Fibroblast of lung (primary cell): ENCODE measurements around the gene CCL7. TPM values are rescaled to one million over a fixed set of nuclear protein-coding genes. Genes with fewer than 3 reads are reported as not detected.

Source experiments
- DNase-seq, 2 donors: peaks; one replicate each; pipeline versions ENCODE4 v3.0.0 to v3.0.0-alpha.2; 2010; ENCODE audit warnings: low read depth in 2 of 2
- H2AFZ ChIP-seq: 2 replicates; pipeline ENCODE4 v1.5.1; 2012; ENCODE audit warnings: low read length, control low read depth, inconsistent platforms
- H3K27ac ChIP-seq: 2 replicates; pipeline ENCODE4 v1.5.1; 2011; ENCODE audit warnings: low read length, control low read depth; ENCODE audit not compliant: insufficient read depth
- H3K27me3 ChIP-seq: 2 replicates; pipeline ENCODE4 v1.5.1; 2011; ENCODE audit warnings: mild to moderate bottlenecking, low read length; ENCODE audit not compliant: control insufficient read depth, insufficient read depth
- H3K36me3 ChIP-seq: 2 replicates; pipeline ENCODE4 v1.5.1; 2011; ENCODE audit warnings: low read length; ENCODE audit not compliant: control insufficient read depth, insufficient read depth
- H3K4me1 ChIP-seq: 2 replicates; pipeline ENCODE4 v1.5.1; 2011; ENCODE audit warnings: low read length; ENCODE audit not compliant: control insufficient read depth, insufficient read depth; ENCODE audit errors: extremely low read depth
- H3K4me2 ChIP-seq: 2 replicates; pipeline ENCODE4 v1.5.1; 2011; ENCODE audit warnings: low read length, control low read depth; ENCODE audit not compliant: insufficient read depth; ENCODE audit errors: extremely low read depth
- H3K4me3 ChIP-seq, 4 experiments: fragments of 200-600 bp in 1 of 4; sonication (generic) in 1 of 4; replicated peaks in 1 of 4; 2 replicates each; pipeline ENCODE4 v1.5.1; 2011 to 2016; ENCODE audit warnings: low read length in 4 of 4, low read depth in 3 of 4, mild to moderate bottlenecking in 3 of 4, control low read depth in 2 of 4, inconsistent platforms in 1 of 4, mixed read lengths in 1 of 4; ENCODE audit not compliant: insufficient read depth in 1 of 4; ENCODE audit errors: control extremely low read depth in 1 of 4
- H3K79me2 ChIP-seq: 2 replicates; pipeline ENCODE4 v1.5.1; 2012; ENCODE audit warnings: mild to moderate bottlenecking, low read length, inconsistent platforms; ENCODE audit not compliant: control insufficient read depth, insufficient read depth
- H3K9ac ChIP-seq: 2 replicates; pipeline ENCODE4 v1.5.1; 2011; ENCODE audit warnings: mild to moderate bottlenecking, low read length, control low read depth; ENCODE audit not compliant: insufficient read depth
- H3K9me3 ChIP-seq: 2 replicates; pipeline ENCODE4 v1.5.1; 2012; ENCODE audit warnings: low read depth, low read length; ENCODE audit not compliant: control insufficient read depth, insufficient read depth
- H4K20me1 ChIP-seq: 2 replicates; pipeline ENCODE4 v1.5.1; 2011; ENCODE audit warnings: low read length; ENCODE audit not compliant: control insufficient read depth, insufficient read depth; ENCODE audit errors: extremely low read depth
- CTCF ChIP-seq, 2 donors: IDR thresholded peaks in 1 of 2; conservative IDR thresholded peaks in 1 of 2; 1 replicate in 1 of 2; 2 replicates in 1 of 2; pipeline ENCODE4 v1.5.1; 2011 to 2012; ENCODE audit warnings: low read length in 2 of 2, control low read depth in 1 of 2, inconsistent platforms in 1 of 2, low read depth in 1 of 2, mild to moderate bottlenecking in 1 of 2
- EZH2 ChIP-seq: IDR thresholded peaks from 2 replicates; pipeline ENCODE4 v1.5.1; 2012; ENCODE audit warnings: low read length, control low read depth, mild to moderate bottlenecking; ENCODE audit errors: missing control alignments
- polyA plus RNA-seq, 2 donors: library from polyadenylated mRNA; depleted of rRNA in 1 of 2; stranded (reverse) in 1 of 2; unstranded in 1 of 2; fragments of >200 nt; gene quantifications; 2 replicates each; pipeline ENCODE4 v1.2.1, GENCODE V29; 2011 to 2012; ENCODE audit warnings: missing spikeins in 1 of 2
- total RNA-seq: library from RNA; depleted of rRNA; stranded (reverse); fragments of >200 nt; gene quantifications from 2 replicates; pipeline ENCODE4 v1.2.1, GENCODE V29; 2014

The CCL7 gene
- total and polyA plus RNA-seq, 2 donors (not counting 1 experiment from before 2014, with no cell fraction given), result 0.33 to 0.81 TPM

- no peak overlapping the region for H3K9ac ChIP-seq
- H3K79me2 ChIP-seq, result no peaks in the 10 kb centered on the region
- no peak overlapping the region for H2AFZ ChIP-seq
- H3K36me3 ChIP-seq, result no peaks in the 10 kb centered on the region
- no peak for TF ChIP-seq CTCF (conservative IDR thresholded peaks at IDR 0.05 in 1 of 2, IDR thresholded peaks at IDR 0.05 in 1 of 2; ENCODE audit: low read depth in 1 of 2, low read length in 2 of 2)
- peak in 1 of 2 donors; percentile 11 for DNase-seq
- no peaks in the 10 kb centered on the region for H3K27me3 ChIP-seq
- no peaks in the 10 kb centered on the region for H3K9me3 ChIP-seq
- no peak overlapping the region for H3K4me2 ChIP-seq
- no peaks in the 10 kb centered on the region for H4K20me1 ChIP-seq
- no peak overlapping the region for H3K4me3 ChIP-seq
- H3K4me1 ChIP-seq, result peaks cover 12% of the 10 kb centered on the region
- H3K27ac ChIP-seq, result peak overlapping the region; percentile 36
Observed at GRCh38 chr17:34307110-34307509, 37.1 kb downstream of the CCL7 start.

DNA sequence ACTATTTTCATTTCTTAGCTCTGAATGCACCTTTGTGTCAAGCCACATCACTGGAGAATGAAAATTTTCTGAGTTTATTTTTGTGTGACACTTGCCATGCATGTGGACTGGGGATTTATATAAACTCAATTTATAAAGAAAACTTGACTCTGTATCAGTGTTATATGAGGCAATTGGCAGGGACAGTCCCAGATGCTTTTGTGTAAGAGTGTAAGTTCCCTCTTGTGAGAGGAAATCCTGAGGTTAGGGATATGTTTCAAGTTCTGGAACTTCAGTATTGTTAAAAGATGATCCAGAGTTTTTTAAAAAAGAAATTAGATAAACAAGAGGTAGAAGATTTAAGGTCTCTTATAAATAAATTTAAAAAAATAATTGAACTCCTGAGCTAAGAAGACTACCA lies 38.4 kb downstream of the CCL7 start:
- no peak for DNase-seq
- TF ChIP-seq CTCF (conservative IDR thresholded peaks at IDR 0.05 in 1 of 2, IDR thresholded peaks at IDR 0.05 in 1 of 2; ENCODE audit: low read depth in 1 of 2, low read length in 2 of 2), result no peak
- TF ChIP-seq EZH2, result no peak
- H3K4me1 ChIP-seq, result peaks cover 18% of the 10 kb centered on the region

GRCh38 chr17:34311291-34311690 lies 41.3 kb downstream of the CCL7 start:
- no peak overlapping the region for H3K27ac ChIP-seq
- peaks cover 15% of the 10 kb centered on the region for H3K4me1 ChIP-seq
- H3K79me2 ChIP-seq, result no peaks in the 10 kb centered on the region
- H4K20me1 ChIP-seq, result no peaks in the 10 kb centered on the region
- TF ChIP-seq CTCF (conservative IDR thresholded peaks at IDR 0.05 in 1 of 2, IDR thresholded peaks at IDR 0.05 in 1 of 2; ENCODE audit: low read depth in 1 of 2, low read length in 2 of 2) (no peak), EZH2 (no peak)
- H3K9ac ChIP-seq, result no peak overlapping the region
- no peak overlapping the region for H3K4me2 ChIP-seq
- no peaks in the 10 kb centered on the region for H3K9me3 ChIP-seq
- no peak overlapping the region for H2AFZ ChIP-seq
- no peak for DNase-seq
- no peaks in the 10 kb centered on the region for H3K36me3 ChIP-seq
- H3K4me3 ChIP-seq, result no peak overlapping the region
- no peaks in the 10 kb centered on the region for H3K27me3 ChIP-seq

More for the DNA sequence above, 38.4 kb downstream of the CCL7 start:
- H3K36me3 ChIP-seq, result no peaks in the 10 kb centered on the region
- H3K4me3 ChIP-seq, result no peak overlapping the region
- no peak overlapping the region for H2AFZ ChIP-seq
- H3K9ac ChIP-seq, result no peak overlapping the region
- H3K9me3 ChIP-seq, result no peaks in the 10 kb centered on the region
- H4K20me1 ChIP-seq, result no peaks in the 10 kb centered on the region
- H3K4me2 ChIP-seq, result no peak overlapping the region
- H3K27ac ChIP-seq, result no peak overlapping the region
- H3K27me3 ChIP-seq, result no peaks in the 10 kb centered on the region
- no peaks in the 10 kb centered on the region for H3K79me2 ChIP-seq
